Fibroblast of gingiva (primary cell): ENCODE results near the gene RDH12.
"Not testable (repeated sequence)": the region's sequence is repeated elsewhere in the genome, so short reads cannot be mapped to it uniquely, and the experiment has no call there.

Experiments used
- DNase-seq: peaks from one replicate; pipeline ENCODE4 v3.0.0-alpha.2; 2011; ENCODE audit warnings: low read depth

RDH12 gene

GRCh38 chr14:67701492-67701891, at the start of gene RDH12:
RDH12 (plus strand) TSS chr14:67701886; CDS start chr14:67722643, 20,757 bp downstream.
- not testable (repeated sequence) for DNase-seq

- no peak for DNase-seq
Measured at GRCh38 chr14:67652189-67652588, 49.5 kb upstream of the RDH12 start.

DNA sequence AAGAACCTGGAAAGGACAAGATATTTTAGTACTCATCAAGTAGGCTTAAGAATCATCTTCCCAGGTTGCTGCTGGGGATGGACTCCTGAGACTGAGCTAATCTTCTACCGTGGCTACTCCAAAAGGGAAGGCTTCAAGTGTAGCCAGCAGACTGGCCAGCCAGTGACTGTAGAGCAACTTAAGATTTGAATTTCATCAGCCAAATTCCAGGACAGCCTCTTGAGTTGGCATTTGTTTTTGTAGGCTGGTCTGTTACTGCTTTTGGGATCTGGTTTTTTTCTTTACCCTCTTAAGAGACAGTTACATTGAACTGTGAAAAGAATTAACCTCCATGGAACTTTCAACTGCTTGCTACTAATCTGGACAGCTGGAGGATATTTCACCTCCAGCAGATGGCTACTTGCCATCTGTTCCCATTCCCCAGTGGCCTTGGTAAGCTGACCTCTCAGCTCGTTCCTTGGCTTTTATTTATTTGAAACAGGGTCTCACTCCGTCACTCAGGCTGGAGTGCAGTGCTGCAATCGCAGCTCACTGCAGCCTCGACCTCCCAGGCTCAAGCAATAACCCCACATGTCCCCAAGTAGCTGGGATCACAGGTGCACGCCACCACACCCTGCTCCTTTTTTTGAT, 47.9 kb upstream of the RDH12 start:
- peak; percentile 65 for DNase-seq

GRCh38 chr14:67663633-67664032, 38.1 kb upstream of the RDH12 start:
- DNase-seq = no peak

GRCh38 chr14:67665868-67666267, 35.8 kb upstream of the RDH12 start:
- peak; percentile 68 for DNase-seq

DNA sequence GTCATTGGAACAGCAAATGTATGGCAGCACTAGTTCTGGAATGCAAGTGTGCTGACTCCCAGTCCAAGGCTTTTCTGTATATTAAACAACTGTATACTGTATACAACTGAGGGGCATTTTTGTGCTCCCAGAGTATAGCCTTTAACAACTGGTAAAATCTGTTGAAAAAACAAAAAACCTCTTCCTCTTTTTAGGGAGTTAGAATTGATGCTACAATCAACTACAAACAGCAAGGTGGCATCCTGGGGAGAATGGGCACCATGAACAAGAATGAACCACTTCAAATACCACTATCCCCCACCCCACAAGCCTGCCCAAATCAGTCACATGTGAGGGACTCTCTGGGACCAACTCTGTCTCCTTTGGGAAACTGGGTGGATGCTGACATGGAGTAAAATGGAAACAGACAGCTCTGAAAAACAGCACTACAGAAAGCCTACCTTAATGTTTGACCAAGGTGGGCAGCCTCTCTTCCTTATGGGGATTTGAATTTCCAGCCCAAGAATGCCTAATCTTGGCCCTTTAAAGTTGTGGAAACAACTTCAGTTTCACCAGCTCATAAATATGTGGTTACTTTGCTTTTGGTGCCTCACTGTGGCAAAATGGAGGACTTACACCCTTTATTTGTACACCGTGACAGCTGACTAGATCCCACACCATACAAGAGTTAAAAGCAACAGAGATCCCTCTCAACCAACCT, 34.8 kb upstream of the RDH12 start:
- DNase-seq = peak; percentile 46

GRCh38 chr14:67668559-67668958, 33.1 kb upstream of the RDH12 start:
- DNase-seq = no peak

DNA sequence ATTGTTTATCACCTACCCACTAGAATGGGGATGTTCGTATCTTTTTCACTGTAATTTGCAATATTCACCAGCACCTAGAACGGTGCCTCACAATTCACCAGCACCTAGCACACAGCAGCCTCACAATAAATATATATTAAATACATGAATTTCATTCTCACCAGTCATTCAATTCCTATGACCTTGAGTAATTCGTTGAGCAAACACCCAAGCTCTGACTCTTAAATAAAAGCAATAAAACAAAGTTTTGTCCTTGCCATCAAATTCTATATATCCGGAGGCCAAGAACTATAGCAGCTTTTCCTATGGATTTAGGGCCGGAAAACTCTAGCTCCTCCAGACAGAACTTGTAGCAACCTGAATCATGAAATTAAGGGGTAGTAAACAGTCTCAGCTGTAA, 28.2 kb upstream of the RDH12 start:
- no peak for DNase-seq

GRCh38 chr14:67674139-67674479, 27.6 kb upstream of the RDH12 start:
- peak; percentile 45 for DNase-seq

- peak; percentile 74 for DNase-seq
Measured at GRCh38 chr14:67674480-67675218, 27.0 kb upstream of the RDH12 start, which contains the start of gene VTI1B. VTI1B (minus strand) TSS chr14:67674632; CDS start chr14:67674489, 143 bp downstream.

DNA sequence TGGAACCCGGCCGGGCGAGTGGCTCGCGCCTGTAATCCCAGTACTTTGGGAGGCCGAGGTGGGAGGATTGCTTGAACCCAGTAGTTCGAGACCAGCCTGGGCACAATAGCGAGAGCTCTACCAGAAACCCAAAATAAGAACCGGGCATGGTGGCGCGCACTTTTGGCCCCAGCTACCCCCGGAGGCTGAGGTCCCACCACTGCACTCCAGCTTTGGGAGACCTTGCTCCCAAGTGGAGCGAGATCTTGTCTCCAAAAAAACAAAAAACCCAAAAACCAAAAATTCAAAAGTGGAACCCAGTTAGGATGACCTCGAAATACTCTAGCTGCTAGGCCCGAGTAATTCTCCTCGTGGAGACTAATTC, 26.5 kb upstream of the RDH12 start:
- no peak for DNase-seq

DNA sequence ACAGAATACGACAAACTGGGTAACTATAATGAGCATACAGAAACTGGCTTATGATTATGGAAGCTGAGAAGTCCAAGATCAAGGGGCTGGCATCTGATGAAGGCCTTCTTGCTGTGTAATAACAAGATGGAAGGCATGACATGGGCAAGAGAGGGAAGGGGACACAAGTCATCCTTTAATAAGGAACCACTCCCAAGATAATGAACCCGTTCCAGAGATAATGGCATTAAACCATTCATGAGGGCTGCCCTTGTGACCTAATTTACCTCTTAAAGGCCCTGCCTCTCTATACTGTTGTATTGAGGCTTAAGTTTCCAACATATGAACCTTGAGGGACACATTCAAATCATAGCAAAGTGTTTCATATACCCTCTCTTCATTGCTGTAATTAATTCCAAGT, 22.7 kb upstream of the RDH12 start:
- no peak for DNase-seq

DNA sequence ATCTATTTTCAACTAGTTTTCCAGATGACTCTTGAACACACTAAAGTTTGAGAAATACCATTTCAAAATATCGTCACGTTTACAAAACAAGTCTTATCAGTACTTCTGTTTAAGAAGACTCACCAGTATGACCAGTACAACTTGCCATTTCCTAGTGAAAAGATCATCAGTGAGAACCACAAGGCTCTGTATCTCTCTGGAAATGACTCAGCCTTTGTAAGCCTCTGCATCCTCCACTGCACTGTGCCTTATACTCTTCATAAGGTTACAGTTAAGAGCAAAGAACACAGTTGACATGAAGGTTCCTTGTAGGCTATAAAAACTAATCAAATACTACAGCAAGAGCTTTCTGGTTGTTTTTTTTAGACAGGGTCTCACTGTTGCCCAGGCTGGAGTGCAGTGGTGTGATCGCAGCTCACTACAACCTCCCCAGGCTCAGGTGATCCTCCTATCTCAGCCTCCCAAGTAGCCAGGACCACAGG, 21.5 kb upstream of the RDH12 start:
- peak; percentile 22 for DNase-seq

DNA sequence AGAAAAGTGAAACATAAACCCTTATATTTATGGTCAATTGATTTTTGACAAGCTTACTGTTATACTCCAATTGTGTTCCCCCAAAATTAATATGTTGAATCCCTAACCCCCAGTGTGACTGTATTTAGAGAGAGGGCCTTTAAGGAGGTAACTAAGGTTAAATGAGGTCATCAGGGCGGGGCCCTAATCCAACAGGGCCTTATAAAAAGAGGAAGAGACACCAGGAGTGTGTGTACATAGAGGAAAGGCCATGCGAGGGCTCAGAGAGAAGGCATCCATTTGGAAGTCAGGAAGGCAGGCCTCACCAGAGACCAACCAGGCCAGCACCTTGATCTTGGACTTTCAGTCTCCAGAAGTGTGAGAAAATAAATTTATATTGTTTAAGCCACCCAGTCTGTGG, 20.7 kb upstream of the RDH12 start:
- no peak for DNase-seq

DNA sequence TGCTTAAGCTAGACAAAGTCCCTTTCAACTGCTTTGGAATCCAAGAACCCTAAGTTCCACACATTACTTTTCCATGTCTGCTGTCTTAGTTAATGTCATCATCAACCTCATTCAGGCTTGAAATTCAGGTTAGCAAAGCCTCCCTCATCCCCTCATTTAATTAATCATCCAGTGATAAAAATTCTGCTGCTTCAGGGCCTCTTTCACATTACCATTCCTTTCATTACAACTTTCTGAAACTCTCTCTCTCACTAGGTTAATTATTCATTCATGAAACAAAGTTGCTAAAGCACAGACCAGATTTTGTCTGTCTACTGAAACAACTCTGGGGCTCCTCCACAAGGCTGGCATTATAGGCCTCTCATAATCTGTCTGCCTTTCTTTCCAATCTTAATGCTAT, 17.8 kb upstream of the RDH12 start:
- DNase-seq = no peak

- no peak for DNase-seq
Measured at GRCh38 chr14:67690011-67690410, 11.7 kb upstream of the RDH12 start.

GRCh38 chr14:67694791-67695393, 6.8 kb upstream of the RDH12 start:
- peak; percentile 87 for DNase-seq

DNA sequence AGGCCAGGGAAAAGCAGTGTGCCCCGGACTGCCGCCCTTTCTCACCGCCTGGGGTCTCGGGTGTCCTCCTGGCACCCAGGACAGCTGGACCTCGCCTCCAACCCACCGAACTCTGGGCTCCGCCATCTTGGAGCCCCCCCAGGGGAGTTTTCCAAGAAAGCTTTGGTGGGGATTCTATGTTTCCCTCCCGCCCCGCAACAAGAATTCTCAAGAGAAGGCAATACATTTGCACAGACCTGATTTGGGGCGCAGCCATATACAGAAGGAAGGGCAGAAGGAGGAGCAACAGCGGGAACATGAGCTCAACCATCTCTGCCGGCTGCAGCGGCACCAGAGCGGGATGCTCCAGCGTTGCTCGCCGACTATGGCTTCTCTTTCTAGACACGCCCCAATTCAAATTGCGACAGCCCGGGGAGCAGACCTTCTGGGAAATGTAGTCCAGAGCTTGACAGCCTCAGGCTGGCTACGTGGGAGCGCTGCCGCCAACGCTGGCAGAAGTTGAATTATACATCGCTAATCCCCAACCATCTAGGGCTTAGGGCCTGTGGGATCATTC, 6.2 kb upstream of the RDH12 start, which contains the start of gene RDH11:
Gene RDH11 (minus strand): TSS at position 371 of the 556 bp plus-strand sequence. CDS start 61 bp downstream, at position 310.
- DNase-seq = peak; percentile 88

DNA sequence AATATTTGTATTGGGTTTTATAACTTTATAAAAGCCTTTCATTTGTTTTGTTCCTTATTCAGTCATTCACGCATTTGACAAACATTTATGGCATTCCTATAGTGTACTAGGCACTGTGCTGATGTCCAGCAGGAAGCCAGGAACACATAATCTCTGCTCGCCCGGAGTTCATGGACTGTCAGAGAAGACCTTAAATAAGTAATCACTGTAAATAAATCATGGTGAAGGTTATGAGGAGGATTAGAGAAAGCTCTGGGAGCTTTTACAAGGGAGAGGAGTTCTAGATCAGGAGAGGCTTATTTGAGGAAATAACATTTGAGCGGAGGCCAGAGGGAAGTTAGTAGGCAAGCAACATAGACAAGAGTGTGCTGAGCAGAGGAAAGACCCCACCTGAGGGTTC, 4.7 kb upstream of the RDH12 start:
- DNase-seq = no peak

DNA sequence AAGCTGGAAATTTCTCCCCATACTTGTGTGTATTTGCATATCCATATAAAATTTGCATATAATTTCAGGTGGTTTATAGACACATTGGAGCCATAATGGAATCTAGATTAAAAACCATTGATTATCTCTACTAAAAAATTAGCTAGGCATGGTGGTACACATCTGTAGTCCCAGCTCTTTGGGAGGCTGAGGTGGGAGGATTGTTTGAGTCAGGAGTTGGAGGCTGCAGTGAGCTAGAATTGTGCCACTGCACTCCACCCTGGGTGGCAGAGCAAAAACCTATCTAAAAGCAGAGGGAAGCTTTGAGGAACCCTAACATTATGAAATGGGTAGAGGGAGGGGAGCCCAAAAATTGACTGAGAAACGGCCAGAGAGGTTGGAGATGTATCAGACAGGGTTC, 3.5 kb upstream of the RDH12 start:
- DNase-seq = no peak

DNA sequence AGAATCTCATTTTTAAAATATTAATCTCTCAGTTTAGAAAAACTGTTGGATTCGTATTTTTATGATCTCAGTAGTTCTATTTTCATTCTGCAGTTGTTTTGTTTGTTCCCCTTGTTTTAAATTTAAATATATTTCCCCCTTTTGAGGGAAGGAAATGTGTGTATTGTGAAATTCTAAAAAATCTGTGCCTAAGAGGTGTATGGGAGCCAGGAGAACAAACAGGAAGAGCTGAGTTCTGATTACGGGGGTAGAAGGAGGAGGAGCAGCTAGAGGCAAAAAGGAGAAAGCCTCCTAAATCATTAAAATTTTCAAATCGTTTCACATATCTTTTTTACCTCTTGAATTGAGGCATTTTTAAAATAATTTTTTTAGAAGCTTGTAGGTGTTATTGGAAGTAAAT, 2.3 kb downstream of the RDH12 start:
- DNase-seq = no peak

- peak; percentile 24 for DNase-seq
Measured at GRCh38 chr14:67704484-67705089, 2.9 kb downstream of the RDH12 start.
